ENCODE measurements around the gene CCL2. TPM values are rescaled to one million over a fixed set of nuclear protein-coding genes. Genes with fewer than 3 reads are reported as not detected.

Gene CCL2
- total and polyA plus RNA-seq, 2 of the 8 experiments (the other 6 are each of a cell fraction or from before 2014, with no cell fraction given) = 3.0 to 3.7 TPM

DNA sequence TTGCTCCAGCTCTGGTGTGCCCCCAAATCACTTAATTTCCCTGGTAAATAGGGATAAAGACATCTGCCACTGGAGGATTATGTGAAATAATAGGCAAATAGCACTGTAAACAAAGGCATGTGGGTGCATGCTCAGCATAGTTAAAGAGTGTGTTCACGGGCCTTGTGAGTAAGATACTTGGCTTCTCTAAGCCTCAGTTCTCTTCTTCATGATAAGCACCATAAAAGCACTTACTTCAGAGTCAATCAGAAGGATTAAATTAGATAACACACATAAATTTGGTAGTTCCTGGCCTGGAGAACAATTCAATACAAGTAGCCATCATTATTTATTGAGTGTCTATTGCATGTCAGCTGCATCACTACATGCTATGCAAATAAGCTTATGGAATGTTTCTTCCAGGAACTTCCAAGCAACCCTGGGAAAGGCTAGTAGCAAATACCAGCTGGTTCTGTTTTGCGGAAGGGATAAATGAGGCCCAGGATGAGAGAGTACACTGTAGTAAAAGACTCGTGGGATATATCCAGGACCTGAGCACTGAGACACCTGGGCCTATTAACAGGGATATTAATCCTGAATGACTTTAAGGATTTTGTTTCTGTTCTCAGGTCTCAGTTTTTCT, 45.0 kb downstream of the CCL2 start (continued):
- TF ChIP-seq NANOG (IDR thresholded peaks at IDR 0.05; ENCODE audit: insufficient read depth, low read depth, low read length, poor library complexity, severe bottlenecking) (no peak), EZH2 (IDR thresholded peaks at IDR 0.05; ENCODE audit: low read depth, low read length, severe bottlenecking) (no peak), CHD1 (IDR thresholded peaks at IDR 0.05; ENCODE audit: low read depth, low read length) (no peak), JUN (IDR thresholded peaks at IDR 0.05; ENCODE audit: low read depth, low read length) (no peak), POLR2AphosphoS5 (IDR thresholded peaks at IDR 0.05; ENCODE audit: low read depth, low read length) (no peak), E2F6 (IDR thresholded peaks at IDR 0.05) (no peak), TAF1 (IDR thresholded peaks at IDR 0.05; ENCODE audit: low read depth, low read length) (no peak), RNF2 (IDR thresholded peaks at IDR 0.05; ENCODE audit: borderline replicate concordance, low read depth, low read length, missing control alignments, poor library complexity, severe bottlenecking) (no peak), FOSL1 (IDR thresholded peaks at IDR 0.05; ENCODE audit: insufficient read depth, low read depth, low read length) (no peak)
